Vagina (tissue), 2 donors: Measurements from ENCODE around the gene GP1BA.

Experiments used
- POLR2A ChIP-seq, 2 donors: fragments of 450-650 bp; IDR thresholded peaks; one replicate each; pipeline ENCODE4 v1.6.1; 2017; ENCODE audit warnings: antibody characterized with exemption in 2 of 2, mild to moderate bottlenecking in 2 of 2, moderate library complexity in 2 of 2
- TF ChIP-seq, protein P1 (sequence below), 3 experiments: fragments of 450-650 bp in 2 of 3; fragments of 200-600 bp in 1 of 3; sonication (generic) in 1 of 3; IDR thresholded peaks; one replicate each; pipeline ENCODE4 v1.5.1; 2017 to 2019; ENCODE audit warnings: antibody characterized with exemption in 3 of 3, mild to moderate bottlenecking in 2 of 3, moderate library complexity in 2 of 3

DNA sequence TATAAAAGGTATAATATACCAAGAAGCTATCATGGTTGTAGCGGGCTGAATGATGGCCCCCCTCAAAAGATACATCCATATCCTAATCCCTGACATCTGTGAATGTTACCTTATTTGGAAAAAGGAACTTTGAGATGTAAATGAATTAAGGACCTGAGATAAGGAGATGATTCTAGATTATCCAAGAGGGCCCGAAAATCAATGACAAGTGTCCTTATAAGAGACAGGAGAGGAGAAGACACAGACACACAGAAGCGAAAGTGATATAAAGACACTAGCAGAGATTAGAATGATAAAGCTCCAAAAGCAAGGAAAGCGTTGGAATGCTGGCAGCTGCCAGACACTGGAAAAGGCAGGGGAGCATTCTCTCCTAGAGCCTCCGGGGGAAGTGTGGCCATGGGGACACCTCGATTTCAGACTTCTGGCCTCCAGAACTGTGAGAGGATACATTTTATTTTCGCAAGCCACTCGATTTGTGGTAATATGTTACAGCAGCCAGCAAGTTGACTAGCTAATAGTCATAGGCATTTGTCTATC is 12.5 kb upstream of the GP1BA start:
- TF ChIP-seq POLR2A (IDR thresholded peaks at IDR 0.05), result no peak
- TF ChIP-seq, protein P1, sequence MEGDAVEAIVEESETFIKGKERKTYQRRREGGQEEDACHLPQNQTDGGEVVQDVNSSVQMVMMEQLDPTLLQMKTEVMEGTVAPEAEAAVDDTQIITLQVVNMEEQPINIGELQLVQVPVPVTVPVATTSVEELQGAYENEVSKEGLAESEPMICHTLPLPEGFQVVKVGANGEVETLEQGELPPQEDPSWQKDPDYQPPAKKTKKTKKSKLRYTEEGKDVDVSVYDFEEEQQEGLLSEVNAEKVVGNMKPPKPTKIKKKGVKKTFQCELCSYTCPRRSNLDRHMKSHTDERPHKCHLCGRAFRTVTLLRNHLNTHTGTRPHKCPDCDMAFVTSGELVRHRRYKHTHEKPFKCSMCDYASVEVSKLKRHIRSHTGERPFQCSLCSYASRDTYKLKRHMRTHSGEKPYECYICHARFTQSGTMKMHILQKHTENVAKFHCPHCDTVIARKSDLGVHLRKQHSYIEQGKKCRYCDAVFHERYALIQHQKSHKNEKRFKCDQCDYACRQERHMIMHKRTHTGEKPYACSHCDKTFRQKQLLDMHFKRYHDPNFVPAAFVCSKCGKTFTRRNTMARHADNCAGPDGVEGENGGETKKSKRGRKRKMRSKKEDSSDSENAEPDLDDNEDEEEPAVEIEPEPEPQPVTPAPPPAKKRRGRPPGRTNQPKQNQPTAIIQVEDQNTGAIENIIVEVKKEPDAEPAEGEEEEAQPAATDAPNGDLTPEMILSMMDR (IDR thresholded peaks at IDR 0.05), result no peak
